Testis (tissue), 2 donors: ENCODE data around the gene PEPD.

Experiments used
- CTCF ChIP-seq, 3 experiments: fragments of 450-650 bp in 2 of 3; fragments of 200-600 bp in 1 of 3; sonication (generic) in 1 of 3; IDR thresholded peaks; one replicate each; pipeline ENCODE4 v1.5.1; 2016 to 2019; ENCODE audit warnings: antibody characterized with exemption in 3 of 3, mild to moderate bottlenecking in 2 of 3, moderate library complexity in 1 of 3
- POLR2A ChIP-seq: fragments of 450-650 bp; IDR thresholded peaks from one replicate; pipeline ENCODE4 v1.6.1; 2017; ENCODE audit warnings: antibody characterized with exemption, mild to moderate bottlenecking, moderate library complexity

- TF ChIP-seq CTCF (IDR thresholded peaks at IDR 0.05) (no peak), POLR2A (no peak)
Observed at GRCh38 chr19:33435706-33436359, 85.8 kb downstream of the PEPD start.
